Ascending aorta (tissue), 2 donors: ENCODE results near the gene VPS41. TPM values are rescaled to one million over a fixed set of nuclear protein-coding genes. Genes with fewer than 3 reads are reported as not detected.
A peak's percentile ranks its signal among the peaks of the same experiment; 100 is the strongest.

Experiments
- DNase-seq, 2 donors: peaks; one replicate each; pipeline ENCODE4 v3.0.0-alpha.2; 2019; ENCODE audit warnings: low spot score in 2 of 2
- H3K27ac ChIP-seq, 2 donors: fragments of 200-600 bp; sonication (generic); one replicate each; pipeline ENCODE4 v1.5.1; 2016 to 2017; ENCODE audit warnings: mild to moderate bottlenecking in 1 of 2
- H3K27me3 ChIP-seq: fragments of 200-600 bp; sonication (generic); one replicate; pipeline ENCODE4 v1.5.1; 2017
- H3K36me3 ChIP-seq, 2 donors: fragments of 200-600 bp; sonication (generic); one replicate each; pipeline ENCODE4 v1.5.1; 2016
- H3K4me1 ChIP-seq, 2 donors: fragments of 200-600 bp; sonication (generic); one replicate each; pipeline ENCODE4 v1.5.1; 2016 to 2017; ENCODE audit warnings: mild to moderate bottlenecking in 1 of 2
- H3K4me3 ChIP-seq, 2 donors: fragments of 200-600 bp; sonication (generic); one replicate each; pipeline ENCODE4 v1.5.1; 2016 to 2017; ENCODE audit warnings: mild to moderate bottlenecking in 1 of 2
- H3K9me3 ChIP-seq, 2 donors: fragments of 200-600 bp; sonication (generic); one replicate each; pipeline ENCODE4 v1.5.1; 2016
- CTCF ChIP-seq, 3 experiments: fragments of 200-600 bp in 2 of 3; fragments of 450-650 bp in 1 of 3; sonication (generic) in 2 of 3; IDR thresholded peaks; one replicate each; pipeline ENCODE4 v1.5.1; 2016 to 2019; ENCODE audit warnings: antibody characterized with exemption in 3 of 3, mild to moderate bottlenecking in 1 of 3, moderate library complexity in 1 of 3
- intact Hi-C: fragments of 100-400 bp; cut with DNase I; formaldehyde crosslinking; loops from one replicate; pipeline ENCODE4 v1.15.1; 2023
- total RNA-seq: library from RNA; depleted of rRNA; stranded (reverse); fragments of >200 nt; gene quantifications from one replicate; pipeline ENCODE4 v1.1.0, GENCODE V29; 2016

Gene VPS41
- total RNA-seq, 1 donor from 2014 or later = 13.4 TPM

GRCh38 chr7:38942431-38943051, 33.5 kb upstream of the VPS41 start:
- Histone ChIP-seq H3K9me3 (no peaks in the 10 kb centered on the region), H3K36me3 (no peaks in the 10 kb centered on the region), H3K4me3 (no peak overlapping the region), H3K27ac (peak overlapping the region; percentile 75 to 88), H3K4me1 (peaks cover 0 to 27% of the 10 kb centered on the region in 2 donors), H3K27me3 (no peaks in the 10 kb centered on the region)
- peak in 1 of 2 donors; percentile 70 for DNase-seq
- TF ChIP-seq CTCF (IDR thresholded peaks at IDR 0.05) = no peak
- intact Hi-C loops = no loop called here

DNA sequence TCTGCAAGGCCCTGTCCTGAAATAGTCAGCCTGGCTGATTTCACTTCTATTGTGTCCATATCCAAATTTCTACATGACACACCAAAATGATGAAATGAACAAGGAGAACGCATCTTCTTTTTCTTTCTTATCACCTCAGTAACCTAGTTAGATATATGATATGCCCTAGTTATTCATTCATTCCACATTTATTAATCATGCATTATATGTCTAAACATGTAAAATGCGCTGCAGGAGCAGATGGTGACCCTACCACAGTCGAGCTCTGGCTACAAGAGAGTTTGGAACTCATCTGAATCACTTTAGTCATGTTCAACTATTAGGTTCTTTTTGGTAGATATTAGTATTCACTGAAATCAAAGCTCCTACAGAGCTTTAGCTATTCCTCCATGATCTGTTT, 31.8 kb upstream of the VPS41 start:
- Histone ChIP-seq H3K36me3 (no peaks in the 10 kb centered on the region), H3K4me1 (peaks cover 0 to 29% of the 10 kb centered on the region in 2 donors), H3K27me3 (no peaks in the 10 kb centered on the region), H3K27ac (peak overlapping the region; percentile 75 to 88), H3K4me3 (no peak overlapping the region), H3K9me3 (no peaks in the 10 kb centered on the region)
- DNase-seq = no peak
- intact Hi-C loops = no loop called here
- TF ChIP-seq CTCF (IDR thresholded peaks at IDR 0.05) = no peak

GRCh38 chr7:38938589-38938988, 29.6 kb upstream of the VPS41 start:
- Histone ChIP-seq H3K9me3 (no peaks in the 10 kb centered on the region), H3K4me1 (peaks cover 0 to 28% of the 10 kb centered on the region in 2 donors), H3K4me3 (no peak overlapping the region), H3K36me3 (no peaks in the 10 kb centered on the region), H3K27ac (peak overlapping the region; percentile 74), H3K27me3 (no peaks in the 10 kb centered on the region)
- intact Hi-C loops = loop anchor here (5.0 to 10.0 kb wide), 3 partner anchors 39 to 336 kb away; partner anchors contain the start of gene POU6F2
- DNase-seq = no peak
- no peak for TF ChIP-seq CTCF (IDR thresholded peaks at IDR 0.05)

GRCh38 chr7:38938001-38938485, 29.1 kb upstream of the VPS41 start:
- H3K9me3 ChIP-seq = no peaks in the 10 kb centered on the region
- peak overlapping the region; percentile 74 for H3K27ac ChIP-seq
- no peaks in the 10 kb centered on the region for H3K27me3 ChIP-seq
- intact Hi-C loops = loop anchor here (5.0 to 10.0 kb wide), 3 partner anchors 39 to 337 kb away; partner anchors contain the start of gene POU6F2
- H3K4me1 ChIP-seq = peaks cover 0 to 23% of the 10 kb centered on the region in 2 donors
- no peak for TF ChIP-seq CTCF (IDR thresholded peaks at IDR 0.05)
- no peak overlapping the region for H3K4me3 ChIP-seq
- DNase-seq = no peak
- H3K36me3 ChIP-seq = no peaks in the 10 kb centered on the region

GRCh38 chr7:38936641-38937040, 27.6 kb upstream of the VPS41 start:
- Histone ChIP-seq H3K4me1 (peaks cover 0 to 11% of the 10 kb centered on the region in 2 donors), H3K9me3 (no peaks in the 10 kb centered on the region), H3K27ac (no peak overlapping the region), H3K27me3 (no peaks in the 10 kb centered on the region), H3K36me3 (no peaks in the 10 kb centered on the region), H3K4me3 (no peak overlapping the region)
- no peak for DNase-seq
- intact Hi-C loops = loop anchor here (5.0 to 10.0 kb wide), 3 partner anchors 41 to 338 kb away; partner anchors contain the start of gene POU6F2
- TF ChIP-seq CTCF (IDR thresholded peaks at IDR 0.05) = no peak
